Brain microvascular endothelial cell (primary cell): Measurements from ENCODE around the gene CCDC141.

Source experiments
- DNase-seq: peaks from one replicate; pipeline ENCODE4 v3.0.0-alpha.2; 2020
- H3K27ac ChIP-seq: fragments of 250-450 bp; sonication (Bioruptor Pico); 2 replicates; pipeline ENCODE4 v1.5.1; 2020; ENCODE audit warnings: mild to moderate bottlenecking, moderate library complexity
- H3K27me3 ChIP-seq: fragments of 250-450 bp; sonication (Bioruptor Pico); replicated peaks from 2 replicates; pipeline ENCODE4 v1.5.1; 2020; ENCODE audit warnings: mild to moderate bottlenecking
- H3K36me3 ChIP-seq: fragments of 250-450 bp; sonication (Bioruptor Pico); replicated peaks from 2 replicates; pipeline ENCODE4 v1.5.1; 2020; ENCODE audit warnings: mild to moderate bottlenecking
- H3K4me3 ChIP-seq: 2 replicates; pipeline ENCODE4 v1.5.1; 2011; ENCODE audit warnings: low read depth, mild to moderate bottlenecking, control low read depth, low read length, moderate library complexity
- in situ Hi-C: cut with HindIII; loops from 2 replicates; pipeline ENCODE4 v1.10.0; 2017; ENCODE audit warnings: low sequenced_read_pairs, low pct_ligation_motif_present
- TF ChIP-seq, protein P1 (sequence below): IDR thresholded peaks from 2 replicates; pipeline ENCODE4 v1.5.1; 2011; ENCODE audit warnings: low read depth, mild to moderate bottlenecking, moderate library complexity, low read length, control low read depth, inconsistent platforms; ENCODE audit errors: missing control alignments

Gene CCDC141

GRCh38 chr2:178917555-178917954, 132.4 kb downstream of the CCDC141 start:
- in situ Hi-C loops, result loop anchor here (25.0 kb wide), 1 partner anchor 105 kb away; the partner anchor contains the start of gene TTN
- no peaks in the 10 kb centered on the region for H3K36me3 ChIP-seq
- no peak overlapping the region for H3K27ac ChIP-seq
- TF ChIP-seq, protein P1, sequence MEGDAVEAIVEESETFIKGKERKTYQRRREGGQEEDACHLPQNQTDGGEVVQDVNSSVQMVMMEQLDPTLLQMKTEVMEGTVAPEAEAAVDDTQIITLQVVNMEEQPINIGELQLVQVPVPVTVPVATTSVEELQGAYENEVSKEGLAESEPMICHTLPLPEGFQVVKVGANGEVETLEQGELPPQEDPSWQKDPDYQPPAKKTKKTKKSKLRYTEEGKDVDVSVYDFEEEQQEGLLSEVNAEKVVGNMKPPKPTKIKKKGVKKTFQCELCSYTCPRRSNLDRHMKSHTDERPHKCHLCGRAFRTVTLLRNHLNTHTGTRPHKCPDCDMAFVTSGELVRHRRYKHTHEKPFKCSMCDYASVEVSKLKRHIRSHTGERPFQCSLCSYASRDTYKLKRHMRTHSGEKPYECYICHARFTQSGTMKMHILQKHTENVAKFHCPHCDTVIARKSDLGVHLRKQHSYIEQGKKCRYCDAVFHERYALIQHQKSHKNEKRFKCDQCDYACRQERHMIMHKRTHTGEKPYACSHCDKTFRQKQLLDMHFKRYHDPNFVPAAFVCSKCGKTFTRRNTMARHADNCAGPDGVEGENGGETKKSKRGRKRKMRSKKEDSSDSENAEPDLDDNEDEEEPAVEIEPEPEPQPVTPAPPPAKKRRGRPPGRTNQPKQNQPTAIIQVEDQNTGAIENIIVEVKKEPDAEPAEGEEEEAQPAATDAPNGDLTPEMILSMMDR, result no peak
- no peak for DNase-seq
- H3K27me3 ChIP-seq, result no peaks in the 10 kb centered on the region
- no peak overlapping the region for H3K4me3 ChIP-seq

- DNase-seq, result no peak
- no peak overlapping the region for H3K27ac ChIP-seq
- no peaks in the 10 kb centered on the region for H3K36me3 ChIP-seq
- TF ChIP-seq, protein P1, result no peak
- no peaks in the 10 kb centered on the region for H3K27me3 ChIP-seq
- no peak overlapping the region for H3K4me3 ChIP-seq
- in situ Hi-C loops, result loop anchor here (25.0 kb wide), 1 partner anchor 103 kb away; the partner anchor contains the start of gene TTN
Measured at GRCh38 chr2:178915423-178916173, 134.3 kb downstream of the CCDC141 start.

- TF ChIP-seq, protein P1, result peak; percentile 92
- H3K27me3 ChIP-seq, result no peaks in the 10 kb centered on the region
- in situ Hi-C loops, result loop anchor here (25.0 kb wide), 1 partner anchor 102 kb away; the partner anchor contains the start of gene TTN
- H3K27ac ChIP-seq, result no peak overlapping the region
- no peaks in the 10 kb centered on the region for H3K36me3 ChIP-seq
- DNase-seq, result peak; percentile 91
- no peak overlapping the region for H3K4me3 ChIP-seq
Measured at GRCh38 chr2:178914259-178914849, 135.6 kb downstream of the CCDC141 start.

GRCh38 chr2:178913049-178913441, 136.9 kb downstream of the CCDC141 start:
- in situ Hi-C loops, result loop anchor here (25.0 kb wide), 1 partner anchor 101 kb away; the partner anchor contains the start of gene TTN
- no peak for DNase-seq
- TF ChIP-seq, protein P1, result no peak
- Histone ChIP-seq H3K27ac (no peak overlapping the region), H3K4me3 (no peak overlapping the region), H3K27me3 (no peaks in the 10 kb centered on the region), H3K36me3 (no peaks in the 10 kb centered on the region)

DNA sequence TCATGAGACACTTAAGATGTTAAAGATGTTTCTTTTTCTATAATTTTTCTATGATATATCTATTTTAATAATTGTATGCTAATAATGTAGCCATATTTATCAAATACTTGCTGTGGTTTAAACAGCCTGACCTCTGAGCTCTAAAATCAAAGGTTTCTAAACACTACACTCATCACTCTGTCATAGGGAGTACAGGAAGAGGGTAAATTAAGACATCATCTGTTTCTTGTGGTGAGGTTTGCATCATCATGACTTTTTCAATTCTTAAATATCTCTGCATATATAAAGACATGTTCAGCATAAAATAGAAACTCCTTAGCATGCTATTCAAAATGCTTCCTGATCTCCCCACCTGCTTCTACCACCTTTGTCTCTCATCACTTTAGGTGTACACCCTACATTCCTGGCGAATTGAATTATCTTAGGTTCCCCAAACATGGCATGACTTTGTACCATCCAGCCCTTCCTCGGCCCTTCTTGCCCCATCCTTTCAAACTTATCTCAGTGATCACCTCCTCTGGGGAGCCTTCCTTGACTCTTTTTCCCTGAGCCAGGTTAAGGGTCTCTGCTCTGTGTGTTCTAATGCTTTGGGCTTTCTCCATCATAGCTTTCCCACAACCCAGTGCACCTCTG, 137.4 kb downstream of the CCDC141 start:
- in situ Hi-C loops, result loop anchor here (25.0 kb wide), 1 partner anchor 100 kb away; the partner anchor contains the start of gene TTN

More for the DNA sequence above, 137.4 kb downstream of the CCDC141 start:
- DNase-seq, result no peak
- TF ChIP-seq, protein P1, result no peak
- Histone ChIP-seq H3K27ac (no peak overlapping the region), H3K4me3 (no peak overlapping the region), H3K36me3 (no peaks in the 10 kb centered on the region), H3K27me3 (no peaks in the 10 kb centered on the region)
